Sigmoid colon (tissue), 4 donors: ENCODE measurements around the gene ARIH1.

Experiments
- CTCF ChIP-seq, 4 experiments: fragments of 450-650 bp in 3 of 4; fragments of 200-600 bp in 1 of 4; IDR thresholded peaks; one replicate each; pipeline ENCODE4 v1.5.1; 2016 to 2019; ENCODE audit warnings: antibody characterized with exemption in 4 of 4, mild to moderate bottlenecking in 3 of 4, moderate library complexity in 2 of 4
- EP300 ChIP-seq, 4 donors: sonication (generic); formaldehyde crosslinking; IDR thresholded peaks; one replicate each; pipeline ENCODE4 v1.6.1; 2017; ENCODE audit warnings: antibody characterized with exemption in 4 of 4
- POLR2A ChIP-seq, 2 donors: fragments of 450-650 bp; IDR thresholded peaks; one replicate each; pipeline ENCODE4 v1.6.1; 2016; ENCODE audit warnings: antibody characterized with exemption in 2 of 2, mild to moderate bottlenecking in 2 of 2, moderate library complexity in 2 of 2
- POLR2AphosphoS5 ChIP-seq, 4 donors: sonication (generic); formaldehyde crosslinking; IDR thresholded peaks; one replicate each; pipeline ENCODE4 v1.6.1; 2017; ENCODE audit warnings: antibody characterized with exemption in 4 of 4

- no peak for TF ChIP-seq CTCF (IDR thresholded peaks at IDR 0.05)
- TF ChIP-seq POLR2AphosphoS5 (IDR thresholded peaks at IDR 0.05): no peak
- no peak for TF ChIP-seq POLR2A (IDR thresholded peaks at IDR 0.05)
- TF ChIP-seq EP300 (IDR thresholded peaks at IDR 0.05): no peak
Measured at GRCh38 chr15:72472992-72473610, 1.0 kb upstream of the ARIH1 start.
